GM12873 (cell line): Measurements from ENCODE around the gene IPO13.

Source experiments
- CTCF ChIP-seq: IDR thresholded peaks from 2 replicates; pipeline ENCODE4 v1.5.1; 2012; ENCODE audit warnings: low read depth, mild to moderate bottlenecking, moderate library complexity, low read length, control low read depth; ENCODE audit not compliant: insufficient read depth; ENCODE audit errors: missing control alignments

IPO13 gene

GRCh38 chr1:43990271-43991199 lies 43.8 kb downstream of the IPO13 start:
- peak; percentile 18 for TF ChIP-seq CTCF

DNA sequence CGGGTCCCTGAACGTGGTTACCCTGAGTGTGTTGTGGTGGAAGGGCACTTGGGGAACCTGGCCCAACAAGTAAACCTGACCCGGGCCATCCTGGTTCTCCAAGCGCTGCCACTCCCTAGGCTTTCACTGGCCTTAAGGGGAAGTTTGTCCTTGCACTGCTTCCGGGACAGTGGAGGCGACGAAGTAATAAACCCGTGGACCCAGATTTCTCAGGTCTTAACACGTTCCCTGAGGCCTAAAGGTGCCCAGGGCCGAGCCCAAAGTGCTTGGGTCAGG lies 44.4 kb downstream of the IPO13 start:
- TF ChIP-seq CTCF = no peak

GRCh38 chr1:43991476-43992231 lies 44.9 kb downstream of the IPO13 start, which contains the start of gene CCDC24:
CCDC24 (plus strand) TSS chr1:43991599; CDS start chr1:43991879, 280 bp downstream.
- TF ChIP-seq CTCF = no peak

DNA sequence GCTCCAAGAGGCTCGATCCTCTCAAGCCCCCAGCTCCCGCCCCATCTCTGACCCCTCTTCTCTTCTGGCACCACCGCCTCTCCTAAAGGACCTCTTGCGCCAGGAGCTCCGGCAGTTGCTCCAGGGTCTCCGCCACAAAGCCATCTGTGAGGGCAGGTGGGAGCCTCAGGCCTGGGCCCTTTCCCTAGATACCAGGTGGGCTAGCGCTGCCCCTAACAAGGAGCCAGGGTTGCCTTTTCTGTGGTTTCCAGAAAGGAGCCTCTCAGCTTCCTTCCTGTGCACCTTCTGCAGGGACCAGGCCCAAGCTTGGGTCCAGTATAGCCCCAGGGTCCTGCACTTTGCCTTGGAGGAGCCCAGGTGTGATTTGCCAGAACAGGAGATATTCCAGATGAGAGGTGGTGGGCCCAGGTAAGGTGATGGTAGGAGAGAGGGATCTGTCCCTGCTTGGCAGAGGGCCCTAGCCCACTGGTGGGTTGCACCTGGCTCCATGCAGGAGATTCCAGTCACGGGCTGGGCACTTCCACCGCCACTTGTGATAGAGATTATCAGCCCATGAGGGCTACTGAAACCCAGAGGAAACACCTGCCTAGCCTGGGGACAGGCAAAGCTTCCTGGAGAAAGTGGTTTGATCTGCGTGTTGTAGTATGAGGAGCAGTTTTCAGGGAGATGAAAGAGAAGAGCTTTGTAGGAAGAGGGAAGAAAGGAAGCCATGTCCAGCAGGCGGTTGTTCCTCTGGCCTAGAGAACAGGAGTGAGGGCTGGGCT lies 45.7 kb downstream of the IPO13 start:
- no peak for TF ChIP-seq CTCF

DNA sequence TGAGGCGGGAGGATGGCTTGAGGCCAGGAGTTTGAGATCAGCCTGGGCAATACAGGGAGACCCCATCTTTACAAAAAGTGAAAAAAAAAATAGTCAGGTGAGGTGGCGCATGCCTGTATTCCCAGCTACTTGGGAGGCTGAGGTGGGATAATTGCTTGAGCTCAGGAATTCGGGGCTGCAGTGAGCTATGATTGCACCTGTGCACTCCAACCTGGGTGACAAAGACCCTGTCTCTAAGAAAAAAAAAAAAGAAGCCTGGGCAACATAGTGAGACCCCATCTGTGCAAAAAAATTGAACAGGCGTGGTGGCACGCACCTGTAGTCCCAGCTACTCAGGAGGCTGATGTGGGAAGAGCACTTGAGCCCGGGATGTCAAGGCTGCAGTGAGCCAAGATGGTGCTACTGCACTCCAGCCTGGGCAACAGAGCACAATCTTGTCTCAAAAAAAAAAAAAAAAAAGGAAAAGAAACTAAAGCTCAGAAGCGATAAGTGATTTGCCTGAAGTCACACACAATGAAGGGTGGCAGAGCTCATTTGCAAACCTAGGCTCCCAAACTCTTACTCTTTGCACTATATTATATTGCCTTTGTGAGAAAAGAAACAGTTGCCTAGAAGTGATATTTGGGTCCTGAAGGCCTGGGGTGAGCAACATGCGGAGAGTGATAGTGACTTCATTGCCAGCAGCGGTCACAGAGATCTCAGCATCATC lies 46.6 kb downstream of the IPO13 start:
- TF ChIP-seq CTCF = no peak

DNA sequence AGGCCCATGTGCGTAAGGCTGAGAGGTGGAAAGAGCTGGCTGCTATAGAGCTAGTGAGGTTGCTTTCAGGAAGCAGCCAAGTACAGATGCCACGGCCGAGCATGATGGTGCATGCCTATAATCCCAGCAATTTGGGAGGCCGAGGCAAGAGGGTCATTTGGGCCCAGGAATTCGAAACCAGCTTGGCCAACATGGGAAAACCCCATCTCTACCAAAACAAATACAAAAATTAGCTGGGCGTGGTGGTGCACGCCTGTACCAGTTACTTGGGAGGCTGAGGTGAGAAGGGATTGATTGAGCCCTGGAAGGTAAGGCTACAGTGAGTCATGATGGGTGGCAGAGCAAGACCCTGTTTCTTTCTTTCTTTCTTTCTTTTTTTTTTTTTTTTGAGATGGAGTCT lies 47.3 kb downstream of the IPO13 start:
- no peak for TF ChIP-seq CTCF
